Inflammatory macrophage treated with lipopolysaccharide for 1 hour (primary cell): ENCODE results near the gene ANKRD1.
A peak's percentile ranks its signal among the peaks of the same experiment; 100 is the strongest.
"Not testable (repeated sequence)": the region's sequence is repeated elsewhere in the genome, so short reads cannot be mapped to it uniquely, and the experiment has no call there.

Experiments
- DNase-seq, 2 donors: peaks; one replicate each; pipeline ENCODE4 v3.0.0-alpha.2; 2020 to 2022

Gene ANKRD1

GRCh38 chr10:90911133-90912051, 9.5 kb downstream of the ANKRD1 start:
- peak; percentile 53 to 92 for DNase-seq

GRCh38 chr10:90906596-90906995, 14.3 kb downstream of the ANKRD1 start:
- DNase-seq, result no peak

GRCh38 chr10:90905925-90906324, 15.0 kb downstream of the ANKRD1 start:
- DNase-seq, result no peak

- not testable (repeated sequence) for DNase-seq
These were observed 24.0 kb downstream of the ANKRD1 start for GRCh38 chr10:90896916-90897315.

DNA sequence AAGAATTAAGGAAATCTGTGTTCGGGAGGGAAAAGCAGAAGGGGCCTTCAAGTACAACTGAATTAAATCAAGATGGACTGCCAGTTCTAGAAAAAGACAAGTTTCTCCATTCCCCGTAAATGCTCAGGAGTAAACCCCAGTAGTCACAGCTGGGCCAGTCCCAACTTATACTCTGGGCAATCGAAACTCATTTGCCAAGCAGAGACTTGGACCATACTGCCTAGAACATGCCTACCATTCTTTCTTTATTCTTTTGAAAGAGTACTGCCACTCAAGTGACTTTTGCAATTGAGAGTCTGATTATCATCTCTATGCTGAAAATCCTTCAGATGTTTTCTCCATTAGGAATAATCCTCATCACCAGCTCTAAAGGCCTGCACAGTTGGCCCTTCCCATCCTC, 27.7 kb downstream of the ANKRD1 start:
- DNase-seq, result no peak

DNA sequence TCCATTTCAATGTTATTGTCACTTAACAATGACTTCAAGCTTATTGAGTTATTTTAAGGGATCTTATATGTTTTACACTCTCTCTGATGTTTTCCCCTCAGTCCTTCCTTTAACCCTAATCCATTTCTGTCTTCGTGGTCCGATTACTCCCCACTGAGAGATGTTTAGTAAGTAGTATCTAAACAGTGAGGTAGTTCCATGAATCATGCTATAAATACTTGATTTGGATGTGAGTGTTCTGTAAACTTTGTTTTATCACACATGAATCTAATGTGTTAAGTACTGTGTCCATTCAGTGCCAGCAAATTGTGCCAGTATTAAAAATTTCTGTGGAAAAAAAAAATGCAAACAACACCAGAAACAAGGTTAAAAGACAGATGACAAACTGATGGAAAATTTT, 30.5 kb downstream of the ANKRD1 start:
- no peak for DNase-seq

DNA sequence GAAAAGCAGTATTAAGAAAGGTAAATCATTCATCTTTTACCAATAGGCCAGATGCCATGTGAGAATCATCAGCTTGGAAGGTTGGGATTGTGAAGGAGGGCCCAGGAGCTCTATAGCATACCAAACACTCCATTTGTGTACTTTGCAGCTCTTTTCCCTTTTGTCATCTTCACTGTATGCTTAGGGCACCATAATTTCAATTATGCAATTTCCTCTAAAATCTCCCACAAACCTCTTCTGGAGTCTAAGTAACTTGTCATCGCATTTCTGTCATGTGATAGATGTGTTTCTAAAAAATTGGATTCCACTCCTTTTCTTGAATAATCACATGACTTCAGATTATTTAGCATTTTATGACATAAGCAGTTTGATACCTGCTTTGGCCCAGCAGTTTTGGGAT, 31.3 kb downstream of the ANKRD1 start:
- peak; percentile 9 to 10 for DNase-seq

DNA sequence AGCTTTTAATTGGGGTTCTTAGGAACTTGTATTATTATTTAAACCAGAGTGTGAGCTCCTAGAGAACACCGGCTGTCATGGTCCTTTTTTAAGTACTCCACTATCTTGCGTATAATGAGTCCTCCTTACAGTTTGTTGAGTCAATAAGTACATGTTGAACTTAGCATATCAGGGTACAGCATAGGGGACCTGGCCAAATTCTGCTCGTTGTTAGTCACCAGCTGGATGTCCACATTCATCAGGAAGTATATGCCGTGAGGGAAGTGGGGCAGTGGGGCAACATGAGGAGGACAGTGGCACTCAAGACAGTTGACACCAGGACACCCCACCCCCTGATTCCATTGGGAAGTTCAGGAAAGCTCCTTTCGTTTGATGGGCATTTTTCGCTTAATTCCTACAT, 32.5 kb downstream of the ANKRD1 start:
- no peak for DNase-seq

DNA sequence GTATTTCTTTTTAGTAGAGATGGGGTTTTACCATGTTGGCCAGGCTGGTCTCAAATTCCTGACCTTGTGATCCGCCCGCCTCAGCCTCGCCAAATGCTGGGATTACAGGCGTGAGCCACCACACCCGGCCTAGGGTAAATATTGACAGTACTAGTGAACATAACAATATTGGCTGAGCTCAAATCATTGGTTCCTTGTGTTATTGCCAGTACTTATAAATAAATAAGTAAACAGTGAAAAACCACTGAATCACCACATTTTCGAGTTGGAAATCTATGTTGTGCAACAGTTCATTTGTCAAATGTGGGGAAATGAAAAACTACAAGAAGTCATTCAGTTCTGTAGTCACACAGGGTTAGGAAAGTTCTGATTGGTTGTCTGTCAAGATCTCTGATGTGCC, 33.3 kb downstream of the ANKRD1 start:
- no peak for DNase-seq

DNA sequence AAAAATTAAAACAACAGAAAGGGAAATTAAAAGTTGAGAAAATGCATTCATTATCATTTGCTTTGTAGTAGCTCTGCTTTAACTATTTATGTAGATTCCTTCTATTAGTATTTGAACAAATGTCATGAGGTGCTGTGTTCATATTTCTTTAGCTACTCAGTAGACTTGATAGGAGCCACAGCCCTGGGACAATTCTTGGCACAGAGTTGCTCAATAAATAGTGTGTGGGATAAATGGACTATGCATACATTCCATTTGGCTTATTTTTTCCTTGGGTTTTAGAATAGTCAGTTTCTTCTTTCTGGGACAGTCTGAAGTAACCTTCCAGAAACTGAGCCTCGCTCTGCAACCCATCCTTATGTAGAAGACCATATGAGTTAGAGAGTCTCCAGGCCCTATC, 35.7 kb downstream of the ANKRD1 start:
- DNase-seq, result no peak

- no peak for DNase-seq
These were observed 36.5 kb downstream of the ANKRD1 start for GRCh38 chr10:90884431-90884830.

DNA sequence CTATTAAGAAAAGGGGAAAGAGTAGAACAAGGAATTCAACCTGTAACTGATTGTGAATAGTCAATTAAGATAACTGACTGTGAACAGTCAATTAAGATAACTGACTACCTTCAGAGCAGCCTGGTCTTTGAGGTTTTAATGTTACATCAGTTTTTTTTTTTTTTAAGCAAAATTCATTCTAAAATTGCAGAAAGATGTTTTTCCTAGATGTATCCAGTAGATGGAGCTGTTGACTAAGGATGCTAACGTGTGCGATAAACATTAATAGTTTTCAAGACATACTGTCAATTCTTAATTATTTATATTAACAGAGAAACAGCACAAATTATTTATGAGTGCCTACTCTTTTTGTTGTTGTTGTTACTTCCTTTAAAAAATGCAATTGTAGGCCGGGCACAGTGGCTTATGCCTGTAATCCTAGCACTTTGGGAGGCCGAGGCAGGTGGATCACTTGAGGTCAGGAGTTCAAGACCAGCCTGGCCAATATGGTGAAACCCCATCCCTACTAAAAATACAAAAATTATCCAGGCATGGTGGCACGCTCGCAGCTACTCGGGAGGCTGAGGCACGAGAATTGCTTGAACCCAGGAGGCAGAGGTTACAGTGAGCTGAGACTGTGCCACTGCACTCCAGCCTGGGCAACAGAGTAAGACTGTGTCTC, 40.7 kb downstream of the ANKRD1 start:
- DNase-seq, result peak; percentile 17 to 77

GRCh38 chr10:90879062-90879461, 41.8 kb downstream of the ANKRD1 start:
- DNase-seq, result no peak

GRCh38 chr10:90872648-90873020, 48.3 kb downstream of the ANKRD1 start:
- no peak for DNase-seq

- DNase-seq, result peak; percentile 68 to 79
These were observed 48.9 kb downstream of the ANKRD1 start, which contains the start of gene RPP30 for GRCh38 chr10:90871766-90872647. TSS of gene RPP30 (plus strand) at chr10:90871974. CDS start at chr10:90871987, 13 bp downstream.

- peak; percentile 36 to 54 for DNase-seq
These were observed 49.6 kb downstream of the ANKRD1 start for GRCh38 chr10:90871279-90871765.

DNA sequence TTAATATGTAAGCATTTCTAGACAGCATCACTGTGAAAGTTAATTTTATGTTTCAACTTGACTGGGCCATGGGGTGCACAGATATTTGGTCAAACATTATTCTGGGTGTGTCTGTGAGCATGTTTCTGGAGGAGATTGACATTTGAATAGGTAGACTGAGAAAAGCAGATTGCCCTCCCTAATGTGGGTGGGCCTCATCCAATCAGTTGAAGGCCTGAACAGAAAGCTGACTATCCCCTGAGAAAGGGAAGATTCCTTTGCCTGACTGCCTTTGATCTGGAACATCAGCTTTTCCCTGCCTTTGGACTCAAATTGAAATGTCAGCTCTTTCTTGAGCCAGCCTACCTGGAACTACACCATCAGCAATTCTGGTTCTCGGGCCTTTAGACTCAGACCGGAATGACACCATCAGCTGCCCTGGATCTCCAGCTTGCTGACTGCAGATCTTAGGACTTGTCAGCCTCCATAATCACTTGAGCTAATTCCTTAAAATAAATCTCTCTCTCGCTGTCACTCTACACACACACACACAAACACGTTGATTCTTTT, 54.8 kb downstream of the ANKRD1 start:
- no peak for DNase-seq

DNA sequence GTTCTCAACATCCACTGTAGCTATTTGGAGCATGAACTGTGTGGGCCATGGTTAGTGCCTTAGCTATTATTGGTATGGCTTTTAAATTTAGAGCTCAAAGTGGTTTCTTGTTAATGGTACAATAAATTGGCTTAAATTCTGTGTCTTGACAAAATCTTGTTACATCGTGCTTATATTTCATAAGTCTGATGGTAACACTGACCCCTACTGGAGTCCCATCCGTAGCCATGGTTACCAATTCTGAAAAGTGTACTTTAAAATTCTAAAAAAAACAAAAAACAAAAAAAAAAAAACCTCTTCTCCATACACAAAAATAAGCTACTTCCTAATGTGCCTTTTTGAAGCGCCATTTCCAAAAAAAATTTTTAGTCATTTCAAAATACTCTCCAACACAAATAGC, 55.5 kb downstream of the ANKRD1 start:
- DNase-seq, result no peak

DNA sequence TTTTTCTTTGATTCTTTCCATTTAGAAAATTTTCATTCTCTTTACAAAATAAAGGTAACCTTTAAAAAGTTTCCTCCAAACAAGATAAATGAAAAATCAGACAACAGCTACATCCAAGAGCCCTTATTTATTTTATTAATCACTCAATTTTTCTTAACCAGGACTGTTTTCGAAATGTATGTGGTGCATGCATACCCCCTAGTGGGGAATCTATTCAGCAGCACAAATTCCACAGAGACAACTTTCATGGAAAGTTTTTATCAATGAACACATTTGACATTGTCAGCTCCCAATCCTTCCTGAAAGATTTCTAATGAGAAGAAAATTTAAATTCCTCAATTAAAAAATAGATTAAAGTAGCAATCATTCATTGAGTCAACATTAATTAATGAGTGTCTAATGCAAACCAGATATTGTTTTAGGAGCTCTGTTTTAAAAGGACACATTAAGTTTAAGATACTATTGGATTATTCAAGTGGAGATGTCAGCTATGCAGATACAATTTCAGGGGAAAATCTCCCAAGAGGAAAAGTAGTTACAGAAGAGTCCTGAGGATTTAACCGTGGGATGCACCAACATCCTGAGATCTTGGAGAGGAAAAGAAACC, 57.9 kb downstream of the ANKRD1 start:
- DNase-seq, result peak in 1 of 2 donors; percentile 56
